Mesenchymal stem cell (in vitro differentiated cells and primary cell): ENCODE data around the gene HSPH1.
"Not testable (repeated sequence)": the region's sequence is repeated elsewhere in the genome, so short reads cannot be mapped to it uniquely, and the experiment has no call there.

Experiments
- DNase-seq: peaks from one replicate; pipeline ENCODE4 v3.0.0-alpha.2; 2013
- H2AFZ ChIP-seq: one replicate; pipeline ENCODE4 v1.6.1; 2013; ENCODE audit warnings: low read depth, mild to moderate bottlenecking, control low read depth, inconsistent platforms, low read length, moderate library complexity
- H2AK5ac ChIP-seq: 2 replicates; pipeline ENCODE4 v1.6.1; 2013; ENCODE audit warnings: low read length, moderate library complexity, mild to moderate bottlenecking, inconsistent platforms; ENCODE audit not compliant: severe bottlenecking
- H2BK120ac ChIP-seq: one replicate; pipeline ENCODE4 v1.6.1; 2013; ENCODE audit warnings: low read depth, mild to moderate bottlenecking, inconsistent platforms, low read length, moderate library complexity
- H2BK12ac ChIP-seq, 2 experiments: one replicate each; pipeline ENCODE4 v1.6.1; 2013; ENCODE audit warnings: inconsistent platforms in 2 of 2, low read length in 2 of 2, mild to moderate bottlenecking in 2 of 2, moderate library complexity in 2 of 2, control low read depth in 1 of 2
- H2BK15ac ChIP-seq: one replicate; pipeline ENCODE4 v1.6.1; 2013; ENCODE audit warnings: mild to moderate bottlenecking, low read depth, inconsistent platforms; ENCODE audit not compliant: poor library complexity, severe bottlenecking
- H2BK5ac ChIP-seq: 2 replicates; pipeline ENCODE4 v1.6.1; 2013; ENCODE audit warnings: low read depth, mild to moderate bottlenecking, low read length, control low read depth, inconsistent platforms; ENCODE audit not compliant: poor library complexity, severe bottlenecking
- H3K14ac ChIP-seq, 2 experiments: one replicate each; pipeline ENCODE4 v1.6.1; 2013; ENCODE audit warnings: inconsistent platforms in 2 of 2, low read length in 2 of 2, control low read depth in 1 of 2, mild to moderate bottlenecking in 1 of 2, moderate library complexity in 1 of 2
- H3K18ac ChIP-seq, 2 experiments: one replicate each; pipeline ENCODE4 v1.6.1; 2013; ENCODE audit warnings: inconsistent platforms in 2 of 2, low read length in 2 of 2, control low read depth in 1 of 2, low read depth in 1 of 2, mild to moderate bottlenecking in 1 of 2
- H3K23ac ChIP-seq, 2 experiments: one replicate each; pipeline ENCODE4 v1.6.1; 2013; ENCODE audit warnings: inconsistent platforms in 2 of 2, low read length in 2 of 2, mild to moderate bottlenecking in 2 of 2, moderate library complexity in 2 of 2, control low read depth in 1 of 2
- H3K27ac ChIP-seq: 2 replicates; pipeline ENCODE4 v1.5.1; 2013; ENCODE audit warnings: mild to moderate bottlenecking, moderate library complexity, low read length, control low read depth, inconsistent platforms; ENCODE audit not compliant: poor library complexity, severe bottlenecking
- H3K27me3 ChIP-seq, 2 experiments: 2 replicates each; pipeline versions ENCODE4 v1.6.1 to v1.7.0; 2013; ENCODE audit warnings: low read length in 2 of 2, mild to moderate bottlenecking in 2 of 2, moderate library complexity in 2 of 2, control low read depth in 1 of 2, inconsistent platforms in 1 of 2; ENCODE audit not compliant: control insufficient read depth in 1 of 2, insufficient read depth in 1 of 2
- H3K36me3 ChIP-seq, 2 experiments: 2 replicates each; pipeline versions ENCODE4 v1.6.1 to v1.7.0; 2013; ENCODE audit warnings: low read length in 2 of 2, control low read depth in 1 of 2, inconsistent platforms in 1 of 2, low read depth in 1 of 2, mild to moderate bottlenecking in 1 of 2; ENCODE audit not compliant: insufficient read depth in 2 of 2, control insufficient read depth in 1 of 2
- H3K4ac ChIP-seq, 2 experiments: one replicate each; pipeline ENCODE4 v1.6.1; 2013; ENCODE audit warnings: inconsistent platforms in 2 of 2, low read length in 2 of 2, mild to moderate bottlenecking in 2 of 2, moderate library complexity in 2 of 2, control low read depth in 1 of 2, low read depth in 1 of 2
- H3K4me1 ChIP-seq: 2 replicates; pipeline ENCODE4 v1.6.1; 2013; ENCODE audit warnings: low read depth, low read length, control low read depth; ENCODE audit not compliant: control insufficient read depth, insufficient read depth
- H3K4me2 ChIP-seq: 2 replicates; pipeline ENCODE4 v1.6.1; 2013; ENCODE audit warnings: low read length, mild to moderate bottlenecking, inconsistent platforms; ENCODE audit not compliant: poor library complexity, severe bottlenecking
- H3K4me3 ChIP-seq, 2 experiments: 2 replicates each; pipeline versions ENCODE4 v1.5.1 to v1.7.0; 2013; ENCODE audit warnings: low read length in 2 of 2, mild to moderate bottlenecking in 2 of 2, control low read depth in 1 of 2, low read depth in 1 of 2; ENCODE audit not compliant: insufficient read depth in 1 of 2
- H3K79me1 ChIP-seq: replicated peaks from 2 replicates; pipeline ENCODE4 v1.6.1; 2013; ENCODE audit warnings: mild to moderate bottlenecking, control low read depth, low read length, inconsistent platforms; ENCODE audit not compliant: poor library complexity, severe bottlenecking
- H3K9ac ChIP-seq: 2 replicates; pipeline ENCODE4 v1.7.0; 2013; ENCODE audit warnings: mild to moderate bottlenecking, low read length, moderate library complexity
- H3K9me3 ChIP-seq: 2 replicates; pipeline ENCODE4 v1.7.0; 2013; ENCODE audit warnings: mild to moderate bottlenecking, low read length; ENCODE audit not compliant: control insufficient read depth
- H4K8ac ChIP-seq: one replicate; pipeline ENCODE4 v1.6.1; 2013; ENCODE audit warnings: inconsistent platforms, mild to moderate bottlenecking, low read length, moderate library complexity
- H4K91ac ChIP-seq: one replicate; pipeline ENCODE4 v1.6.1; 2013; ENCODE audit warnings: mild to moderate bottlenecking, low read length, inconsistent platforms
- WGBS: methylation state at CpG from one replicate; pipeline ENCODE4 v1.1.7; 2013; ENCODE audit warnings: mixed read lengths; 5-methylcytosine and 5-hydroxymethylcytosine counted together

Gene HSPH1

GRCh38 chr13:31100721-31101120 is 61.0 kb downstream of the HSPH1 start:
- no peak overlapping the region for H3K4ac ChIP-seq

GRCh38 chr13:31097911-31098434 is 63.7 kb downstream of the HSPH1 start:
- not testable (repeated sequence) for H4K91ac ChIP-seq, H4K8ac ChIP-seq, H3K4me1 ChIP-seq, H3K36me3 ChIP-seq, H3K18ac ChIP-seq, H3K4ac ChIP-seq, H3K9me3 ChIP-seq, H2BK12ac ChIP-seq, H2AK5ac ChIP-seq, H2BK15ac ChIP-seq, H3K23ac ChIP-seq, H2BK5ac ChIP-seq, DNase-seq, H3K4me3 ChIP-seq, H3K9ac ChIP-seq, H3K27ac ChIP-seq, H3K14ac ChIP-seq, H2AFZ ChIP-seq, H3K79me1 ChIP-seq, H2BK120ac ChIP-seq, H3K4me2 ChIP-seq
- H3K27me3 ChIP-seq: peaks cover 18 to 56% of the 10 kb centered on the region in 2 experiments
- 45% methylated on average over 3 of the region's 3 CpGs for WGBS

More at GRCh38 chr13:31100721-31101120, 61.0 kb downstream of the HSPH1 start:
- DNase-seq: no peak
- H3K27ac ChIP-seq: no peak overlapping the region
- H3K9ac ChIP-seq: no peak overlapping the region
- no peak overlapping the region for H2BK12ac ChIP-seq
- H3K18ac ChIP-seq: no peak overlapping the region
- H2BK120ac ChIP-seq: no peak overlapping the region
- H3K27me3 ChIP-seq: peaks cover 26 to 65% of the 10 kb centered on the region in 2 experiments
- peaks cover 2% of the 10 kb centered on the region for H3K9me3 ChIP-seq
- H3K4me2 ChIP-seq: no peak overlapping the region
- H4K8ac ChIP-seq: no peak overlapping the region
- no peaks in the 10 kb centered on the region for H3K36me3 ChIP-seq
- H2AFZ ChIP-seq: no peak overlapping the region
- no peak overlapping the region for H3K4me3 ChIP-seq
- H3K79me1 ChIP-seq: no peaks in the 10 kb centered on the region
- no peak overlapping the region for H4K91ac ChIP-seq
- H3K23ac ChIP-seq: no peak overlapping the region
- no peak overlapping the region for H2AK5ac ChIP-seq
- no peak overlapping the region for H2BK15ac ChIP-seq
- H2BK5ac ChIP-seq: no peak overlapping the region
- H3K4me1 ChIP-seq: no peaks in the 10 kb centered on the region
- WGBS: 66% methylated on average over 6 of the region's 7 CpGs
- H3K14ac ChIP-seq: no peak overlapping the region

GRCh38 chr13:31096654-31097302 is 64.9 kb downstream of the HSPH1 start:
- no peaks in the 10 kb centered on the region for H3K36me3 ChIP-seq
- H3K9me3 ChIP-seq: peaks cover 2% of the 10 kb centered on the region
- H3K4me2 ChIP-seq: no peak overlapping the region
- peaks cover 18 to 46% of the 10 kb centered on the region in 2 experiments for H3K27me3 ChIP-seq
- H2AFZ ChIP-seq: no peak overlapping the region
- no peak overlapping the region for H3K14ac ChIP-seq
- H3K79me1 ChIP-seq: no peaks in the 10 kb centered on the region
- H4K8ac ChIP-seq: no peak overlapping the region
- H3K9ac ChIP-seq: no peak overlapping the region
- H4K91ac ChIP-seq: no peak overlapping the region
- no peak overlapping the region for H2BK15ac ChIP-seq
- H3K4ac ChIP-seq: no peak overlapping the region
- H3K27ac ChIP-seq: no peak overlapping the region
- no peak overlapping the region for H2BK12ac ChIP-seq
- DNase-seq: no peak
- no peak overlapping the region for H2BK120ac ChIP-seq
- H3K18ac ChIP-seq: no peak overlapping the region
- no peak overlapping the region for H3K4me3 ChIP-seq
- 90% methylated on average over 9 of the region's 10 CpGs for WGBS
- no peak overlapping the region for H2AK5ac ChIP-seq
- H3K4me1 ChIP-seq: no peaks in the 10 kb centered on the region
- no peak overlapping the region for H3K23ac ChIP-seq
- no peak overlapping the region for H2BK5ac ChIP-seq

- Histone ChIP-seq H2BK120ac (no peak overlapping the region), H3K18ac (no peak overlapping the region), H3K14ac (no peak overlapping the region), H3K9ac (no peak overlapping the region), H2BK15ac (no peak overlapping the region), H3K9me3 (peaks cover 2% of the 10 kb centered on the region), H2AK5ac (no peak overlapping the region), H3K4me2 (no peak overlapping the region), H2AFZ (no peak overlapping the region), H3K27ac (no peak overlapping the region), H4K8ac (no peak overlapping the region), H2BK5ac (no peak overlapping the region), H3K79me1 (no peaks in the 10 kb centered on the region), H3K27me3 (peaks cover 5 to 29% of the 10 kb centered on the region in 2 experiments), H3K4ac (no peak overlapping the region), H3K4me1 (no peaks in the 10 kb centered on the region), H3K23ac (no peak overlapping the region), H3K36me3 (no peaks in the 10 kb centered on the region), H3K4me3 (no peak overlapping the region), H4K91ac (no peak overlapping the region), H2BK12ac (no peak overlapping the region)
- WGBS: 88% methylated on average over 6 of the region's 6 CpGs
- no peak for DNase-seq
Measured at GRCh38 chr13:31094331-31095015, 67.2 kb downstream of the HSPH1 start.
